Measurements from ENCODE around the gene ME3.
"Not testable (repeated sequence)": the region's sequence is repeated elsewhere in the genome, so short reads cannot be mapped to it uniquely, and the experiment has no call there.

DNA sequence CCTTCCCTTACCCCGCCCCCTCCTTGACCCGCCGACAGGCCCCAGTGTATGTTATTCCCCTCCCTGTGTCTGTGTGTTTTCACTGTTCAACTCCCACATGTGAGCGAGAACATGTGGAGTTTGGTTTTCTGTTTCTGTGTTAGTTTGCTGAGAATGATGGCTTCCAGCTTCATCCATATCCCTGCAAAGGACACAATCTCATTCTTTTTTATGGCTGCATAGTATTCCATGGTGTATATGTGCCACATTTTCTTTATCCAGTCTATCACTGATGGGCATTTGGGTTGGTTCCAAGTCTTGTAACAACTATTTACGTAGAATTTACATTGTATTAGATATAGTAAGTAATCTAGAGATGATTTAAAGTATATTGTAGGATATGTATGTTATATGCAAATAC lies 149.9 kb downstream of the ME3 start:
- not testable (repeated sequence) for TF ChIP-seq CREM (CRISPR knock-in tag; IDR thresholded peaks at IDR 0.05); JUN (CRISPR knock-in tag; IDR thresholded peaks at IDR 0.05); RORB (CRISPR knock-in tag; IDR thresholded peaks at IDR 0.05); IRF1 (CRISPR knock-in tag; IDR thresholded peaks at IDR 0.05); ATF1 (CRISPR knock-in tag; IDR thresholded peaks at IDR 0.05); HMGXB4 (CRISPR knock-in tag; IDR thresholded peaks at IDR 0.05); SP1 (CRISPR knock-in tag; conservative IDR thresholded peaks at IDR 0.05); NFYB (CRISPR knock-in tag; conservative IDR thresholded peaks at IDR 0.05; ENCODE audit: low read depth)
- TF ChIP-seq, protein P1, sequence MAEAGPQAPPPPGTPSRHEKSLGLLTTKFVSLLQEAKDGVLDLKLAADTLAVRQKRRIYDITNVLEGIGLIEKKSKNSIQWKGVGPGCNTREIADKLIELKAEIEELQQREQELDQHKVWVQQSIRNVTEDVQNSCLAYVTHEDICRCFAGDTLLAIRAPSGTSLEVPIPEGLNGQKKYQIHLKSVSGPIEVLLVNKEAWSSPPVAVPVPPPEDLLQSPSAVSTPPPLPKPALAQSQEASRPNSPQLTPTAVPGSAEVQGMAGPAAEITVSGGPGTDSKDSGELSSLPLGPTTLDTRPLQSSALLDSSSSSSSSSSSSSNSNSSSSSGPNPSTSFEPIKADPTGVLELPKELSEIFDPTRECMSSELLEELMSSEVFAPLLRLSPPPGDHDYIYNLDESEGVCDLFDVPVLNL (CRISPR knock-in tag; IDR thresholded peaks at IDR 0.05; ENCODE audit: borderline replicate concordance, low read depth): not testable (repeated sequence)
- TF ChIP-seq, protein P2, sequence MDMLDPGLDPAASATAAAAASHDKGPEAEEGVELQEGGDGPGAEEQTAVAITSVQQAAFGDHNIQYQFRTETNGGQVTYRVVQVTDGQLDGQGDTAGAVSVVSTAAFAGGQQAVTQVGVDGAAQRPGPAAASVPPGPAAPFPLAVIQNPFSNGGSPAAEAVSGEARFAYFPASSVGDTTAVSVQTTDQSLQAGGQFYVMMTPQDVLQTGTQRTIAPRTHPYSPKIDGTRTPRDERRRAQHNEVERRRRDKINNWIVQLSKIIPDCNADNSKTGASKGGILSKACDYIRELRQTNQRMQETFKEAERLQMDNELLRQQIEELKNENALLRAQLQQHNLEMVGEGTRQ (CRISPR knock-in tag; IDR thresholded peaks at IDR 0.05): not testable (repeated sequence)
- TF ChIP-seq, protein P3, sequence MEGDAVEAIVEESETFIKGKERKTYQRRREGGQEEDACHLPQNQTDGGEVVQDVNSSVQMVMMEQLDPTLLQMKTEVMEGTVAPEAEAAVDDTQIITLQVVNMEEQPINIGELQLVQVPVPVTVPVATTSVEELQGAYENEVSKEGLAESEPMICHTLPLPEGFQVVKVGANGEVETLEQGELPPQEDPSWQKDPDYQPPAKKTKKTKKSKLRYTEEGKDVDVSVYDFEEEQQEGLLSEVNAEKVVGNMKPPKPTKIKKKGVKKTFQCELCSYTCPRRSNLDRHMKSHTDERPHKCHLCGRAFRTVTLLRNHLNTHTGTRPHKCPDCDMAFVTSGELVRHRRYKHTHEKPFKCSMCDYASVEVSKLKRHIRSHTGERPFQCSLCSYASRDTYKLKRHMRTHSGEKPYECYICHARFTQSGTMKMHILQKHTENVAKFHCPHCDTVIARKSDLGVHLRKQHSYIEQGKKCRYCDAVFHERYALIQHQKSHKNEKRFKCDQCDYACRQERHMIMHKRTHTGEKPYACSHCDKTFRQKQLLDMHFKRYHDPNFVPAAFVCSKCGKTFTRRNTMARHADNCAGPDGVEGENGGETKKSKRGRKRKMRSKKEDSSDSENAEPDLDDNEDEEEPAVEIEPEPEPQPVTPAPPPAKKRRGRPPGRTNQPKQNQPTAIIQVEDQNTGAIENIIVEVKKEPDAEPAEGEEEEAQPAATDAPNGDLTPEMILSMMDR (IDR thresholded peaks at IDR 0.05): not testable (repeated sequence)
- TF ChIP-seq, protein P4, sequence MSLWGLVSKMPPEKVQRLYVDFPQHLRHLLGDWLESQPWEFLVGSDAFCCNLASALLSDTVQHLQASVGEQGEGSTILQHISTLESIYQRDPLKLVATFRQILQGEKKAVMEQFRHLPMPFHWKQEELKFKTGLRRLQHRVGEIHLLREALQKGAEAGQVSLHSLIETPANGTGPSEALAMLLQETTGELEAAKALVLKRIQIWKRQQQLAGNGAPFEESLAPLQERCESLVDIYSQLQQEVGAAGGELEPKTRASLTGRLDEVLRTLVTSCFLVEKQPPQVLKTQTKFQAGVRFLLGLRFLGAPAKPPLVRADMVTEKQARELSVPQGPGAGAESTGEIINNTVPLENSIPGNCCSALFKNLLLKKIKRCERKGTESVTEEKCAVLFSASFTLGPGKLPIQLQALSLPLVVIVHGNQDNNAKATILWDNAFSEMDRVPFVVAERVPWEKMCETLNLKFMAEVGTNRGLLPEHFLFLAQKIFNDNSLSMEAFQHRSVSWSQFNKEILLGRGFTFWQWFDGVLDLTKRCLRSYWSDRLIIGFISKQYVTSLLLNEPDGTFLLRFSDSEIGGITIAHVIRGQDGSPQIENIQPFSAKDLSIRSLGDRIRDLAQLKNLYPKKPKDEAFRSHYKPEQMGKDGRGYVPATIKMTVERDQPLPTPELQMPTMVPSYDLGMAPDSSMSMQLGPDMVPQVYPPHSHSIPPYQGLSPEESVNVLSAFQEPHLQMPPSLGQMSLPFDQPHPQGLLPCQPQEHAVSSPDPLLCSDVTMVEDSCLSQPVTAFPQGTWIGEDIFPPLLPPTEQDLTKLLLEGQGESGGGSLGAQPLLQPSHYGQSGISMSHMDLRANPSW (CRISPR knock-in tag; conservative IDR thresholded peaks at IDR 0.05; ENCODE audit: low read depth): not testable (repeated sequence)
- TF ChIP-seq, protein P5, sequence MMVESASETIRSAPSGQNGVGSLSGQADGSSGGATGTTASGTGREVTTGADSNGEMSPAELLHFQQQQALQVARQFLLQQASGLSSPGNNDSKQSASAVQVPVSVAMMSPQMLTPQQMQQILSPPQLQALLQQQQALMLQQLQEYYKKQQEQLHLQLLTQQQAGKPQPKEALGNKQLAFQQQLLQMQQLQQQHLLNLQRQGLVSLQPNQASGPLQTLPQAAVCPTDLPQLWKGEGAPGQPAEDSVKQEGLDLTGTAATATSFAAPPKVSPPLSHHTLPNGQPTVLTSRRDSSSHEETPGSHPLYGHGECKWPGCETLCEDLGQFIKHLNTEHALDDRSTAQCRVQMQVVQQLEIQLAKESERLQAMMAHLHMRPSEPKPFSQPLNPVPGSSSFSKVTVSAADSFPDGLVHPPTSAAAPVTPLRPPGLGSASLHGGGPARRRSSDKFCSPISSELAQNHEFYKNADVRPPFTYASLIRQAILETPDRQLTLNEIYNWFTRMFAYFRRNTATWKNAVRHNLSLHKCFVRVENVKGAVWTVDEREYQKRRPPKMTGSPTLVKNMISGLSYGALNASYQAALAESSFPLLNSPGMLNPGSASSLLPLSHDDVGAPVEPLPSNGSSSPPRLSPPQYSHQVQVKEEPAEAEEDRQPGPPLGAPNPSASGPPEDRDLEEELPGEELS (CRISPR knock-in tag; IDR thresholded peaks at IDR 0.05): not testable (repeated sequence)
